Stimulated activated CD8-positive, alpha-beta memory T cell treated with anti-CD3 and anti-CD28 coated beads, Interleukin-4, amount 100 ng/mL, for 4 hours (primary cell): ENCODE results near the gene STK4.
"Not testable (repeated sequence)": the region's sequence is repeated elsewhere in the genome, so short reads cannot be mapped to it uniquely, and the experiment has no call there.

Experiments
- DNase-seq, 2 donors: peaks; one replicate each; pipeline ENCODE4 v3.0.0-alpha.2; 2020; ENCODE audit warnings: low read depth in 2 of 2, low spot score in 1 of 2

STK4 gene

GRCh38 chr20:45052698-45053429, 86.6 kb downstream of the STK4 start:
- DNase-seq, result no peak

- DNase-seq, result no peak
Observed at GRCh38 chr20:45053430-45054351, 87.4 kb downstream of the STK4 start.

DNA sequence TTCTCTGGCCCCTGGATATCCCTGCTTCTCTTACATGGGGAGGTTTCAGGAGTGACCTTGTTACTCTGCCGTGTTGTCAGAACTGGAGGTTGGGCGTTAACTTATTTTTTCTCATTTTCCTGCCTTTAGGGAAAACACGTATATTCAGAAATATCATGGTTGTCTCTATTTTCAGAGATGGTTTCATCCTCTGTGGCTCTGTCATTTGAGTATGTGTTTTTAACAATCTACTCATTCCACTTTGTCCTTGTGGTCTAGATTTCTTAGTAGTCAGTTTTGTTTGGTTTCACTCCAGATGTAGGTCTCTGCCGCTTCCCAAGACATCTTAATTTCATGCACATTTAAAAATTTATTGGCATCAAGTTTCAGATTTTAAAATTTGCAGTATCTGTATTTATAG, 88.7 kb downstream of the STK4 start:
- DNase-seq, result no peak

- DNase-seq, result no peak
Observed at GRCh38 chr20:45056473-45057173, 90.3 kb downstream of the STK4 start.

GRCh38 chr20:45058168-45058850, 92.0 kb downstream of the STK4 start:
- no peak for DNase-seq

DNA sequence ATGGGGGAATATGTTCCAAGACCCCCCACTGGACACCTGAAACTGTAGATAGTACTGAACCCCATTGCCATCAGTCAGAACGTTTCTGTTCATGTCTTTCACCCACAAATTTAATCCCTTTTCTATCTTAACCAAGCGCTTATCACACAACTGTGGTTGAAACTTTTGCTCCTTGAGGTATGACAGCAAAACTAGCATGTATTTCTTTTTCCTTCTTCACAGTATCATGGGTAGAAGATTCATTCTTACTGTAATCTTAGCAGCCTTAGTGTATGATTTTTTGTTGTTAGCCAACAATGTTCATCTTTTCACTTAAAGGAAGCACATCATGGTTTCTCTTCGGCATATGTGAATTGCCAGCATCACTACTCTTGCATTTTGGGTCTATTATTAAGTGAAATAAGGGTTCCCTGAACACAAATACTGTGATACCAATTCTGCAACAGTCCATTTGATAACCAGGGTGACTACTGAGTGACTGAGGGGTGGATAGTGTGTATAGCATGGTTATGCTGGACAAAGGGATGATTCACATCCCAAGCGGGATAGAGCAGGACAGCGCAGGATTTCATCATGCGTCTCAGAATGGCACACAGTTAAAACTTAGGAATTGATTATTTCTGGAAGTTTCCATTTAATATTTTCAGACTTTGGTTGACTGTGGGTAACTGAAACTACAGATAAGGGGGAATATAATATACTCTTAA, 92.9 kb downstream of the STK4 start:
- DNase-seq, result no peak

- DNase-seq, result no peak
Observed at GRCh38 chr20:45060294-45060693, 94.0 kb downstream of the STK4 start.

DNA sequence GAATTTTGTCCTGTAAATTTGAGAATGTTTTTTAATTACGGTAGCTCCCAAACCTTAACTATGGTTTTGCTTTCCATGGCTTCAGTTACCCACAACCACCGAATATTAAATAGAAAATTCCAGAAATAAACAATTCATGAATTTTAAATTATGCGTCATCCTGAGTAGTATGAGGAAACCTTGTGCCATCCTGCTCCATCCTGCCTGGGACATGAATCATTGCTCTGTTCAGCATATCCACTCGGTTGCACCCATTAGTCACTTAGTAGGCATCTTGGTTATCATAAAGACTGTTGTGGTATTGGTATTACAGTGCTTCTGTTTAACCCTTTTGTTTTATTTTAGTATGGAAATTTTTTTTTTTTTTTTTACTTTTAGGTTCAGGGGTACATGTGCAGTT, 94.9 kb downstream of the STK4 start:
- no peak for DNase-seq

DNA sequence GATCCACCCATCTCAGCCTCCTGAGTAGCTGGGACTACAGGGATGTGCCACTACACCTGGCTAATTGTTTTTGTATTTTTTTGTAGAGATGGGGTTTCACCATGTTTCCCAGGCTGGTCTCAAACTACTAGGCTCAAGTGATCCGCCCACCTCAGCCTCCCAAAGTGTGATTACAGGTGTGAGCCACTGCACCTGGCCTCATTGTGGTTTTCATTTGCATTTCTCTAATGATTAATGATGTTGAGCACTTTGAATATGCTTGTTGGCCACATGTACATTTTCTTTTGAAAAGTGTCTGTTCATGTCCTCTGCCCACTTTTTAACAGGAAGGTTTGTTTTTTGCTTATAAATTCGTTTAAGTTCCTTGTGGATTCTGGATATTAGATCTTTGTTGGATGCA, 96.8 kb downstream of the STK4 start:
- not testable (repeated sequence) for DNase-seq

DNA sequence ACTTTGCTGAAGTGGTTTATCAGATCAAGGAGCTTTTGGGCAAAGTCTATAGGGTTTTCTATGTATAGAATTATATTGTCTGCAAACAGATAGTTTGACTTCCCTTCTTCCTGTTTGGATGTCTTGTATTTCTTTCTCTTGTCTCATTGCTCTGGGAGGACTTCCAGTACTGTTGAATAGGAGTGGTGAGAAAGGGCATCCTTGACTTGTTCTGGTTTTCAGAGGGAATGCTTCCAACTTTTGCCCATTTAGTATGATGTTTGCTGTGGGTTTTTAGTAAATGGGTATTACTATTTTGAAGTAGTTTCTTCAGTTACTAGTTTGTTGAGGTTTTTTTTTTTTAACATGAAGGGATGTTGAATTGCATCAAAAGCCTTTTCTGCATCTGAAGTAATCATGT, 98.5 kb downstream of the STK4 start:
- no peak for DNase-seq

GRCh38 chr20:45066372-45066771, 100.1 kb downstream of the STK4 start:
- no peak for DNase-seq

GRCh38 chr20:45067087-45067486, 100.8 kb downstream of the STK4 start:
- DNase-seq, result no peak

DNA sequence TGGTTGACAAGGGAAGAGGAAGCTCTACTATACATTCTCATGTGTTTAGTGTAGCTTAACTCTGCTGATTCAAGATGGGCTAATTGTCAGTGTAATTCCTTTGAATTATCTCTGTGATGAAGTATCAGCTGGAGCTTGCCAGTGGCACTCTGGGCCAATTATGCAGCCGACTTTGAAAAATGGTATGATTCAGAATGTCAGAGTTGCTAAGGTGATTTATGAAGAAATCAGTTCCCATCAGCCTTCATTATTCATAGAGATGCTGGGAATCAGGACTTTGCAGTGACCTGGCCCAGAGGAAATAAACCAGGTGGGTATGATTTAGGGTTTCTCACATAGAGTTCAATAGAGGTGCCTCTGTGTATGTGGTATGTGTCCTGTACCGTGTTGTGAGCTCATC, 101.2 kb downstream of the STK4 start:
- DNase-seq, result no peak

GRCh38 chr20:45069261-45069660, 102.9 kb downstream of the STK4 start:
- DNase-seq, result no peak

- no peak for DNase-seq
Observed at GRCh38 chr20:45070932-45071632, 104.8 kb downstream of the STK4 start.

- DNase-seq, result no peak
Observed at GRCh38 chr20:45072066-45072465, 105.8 kb downstream of the STK4 start.

GRCh38 chr20:45073221-45073620, 106.9 kb downstream of the STK4 start:
- DNase-seq, result no peak

DNA sequence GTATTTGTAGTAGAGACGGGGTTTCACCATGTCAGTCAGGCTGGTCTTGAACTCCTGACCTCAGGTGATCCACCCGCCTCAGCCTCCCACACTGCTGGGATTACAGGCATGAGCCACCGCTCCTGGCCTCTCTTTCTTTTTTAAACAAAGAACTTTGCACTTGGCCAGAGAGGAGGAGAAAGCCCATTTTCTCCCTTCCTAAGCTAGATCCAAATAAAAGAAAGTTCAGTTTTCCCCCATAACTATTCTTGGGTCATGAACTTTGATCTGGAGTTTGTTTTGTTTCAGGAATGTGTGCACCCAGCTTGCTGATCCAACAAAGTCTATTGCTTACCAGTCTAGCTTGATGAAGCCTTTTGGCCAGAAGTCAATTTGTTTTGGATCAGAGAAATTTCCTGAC, 111.2 kb downstream of the STK4 start:
- no peak for DNase-seq

DNA sequence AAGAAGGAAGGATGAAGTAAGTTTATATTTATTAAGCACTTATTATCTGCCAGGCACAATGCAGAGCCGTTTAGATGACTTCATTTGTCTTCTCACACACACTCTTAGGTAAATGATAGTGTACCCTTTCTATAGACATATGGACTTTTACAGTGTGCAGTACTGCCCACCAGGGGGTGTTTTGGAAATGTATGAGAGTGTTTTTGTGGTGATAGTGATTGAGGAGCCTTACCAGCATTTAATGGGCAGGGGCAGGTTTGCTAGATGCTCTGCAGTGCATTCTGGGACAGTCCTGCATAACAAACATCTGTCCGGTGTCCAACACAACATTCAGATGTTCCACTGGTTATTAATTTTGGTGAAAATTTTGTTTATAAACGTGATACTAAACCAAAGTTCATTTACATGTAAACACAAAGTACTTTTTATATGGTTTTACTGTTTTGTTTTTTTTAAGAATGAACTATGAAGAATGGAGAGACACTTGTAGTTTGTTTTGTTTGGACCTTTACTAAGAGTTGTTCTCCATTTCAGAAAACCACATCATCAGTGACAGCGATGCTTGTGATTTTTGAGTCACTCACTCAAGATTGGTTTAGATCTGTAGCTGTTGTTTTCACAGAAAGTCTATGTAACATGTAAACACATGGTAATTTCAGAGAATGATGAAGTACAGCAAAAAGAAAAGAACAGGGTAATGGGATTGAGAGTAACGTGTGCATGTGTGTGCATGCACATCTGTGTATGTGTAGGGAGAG, 114.7 kb downstream of the STK4 start:
- DNase-seq, result no peak
